ENCODE measurements around the gene CDKN2A. TPM values are rescaled to one million over a fixed set of nuclear protein-coding genes. Genes with fewer than 3 reads are reported as not detected.

CDKN2A gene
- total RNA-seq, 1 experiment from 2014 or later, result 107 TPM

- H3K27ac ChIP-seq, result no peak overlapping the region
- H3K4me3 ChIP-seq, result no peak overlapping the region
- no peak for DNase-seq
- H3K36me3 ChIP-seq, result peaks cover 4% of the 10 kb centered on the region; the same call in 1 of the 2 replicates
- no peaks in the 10 kb centered on the region for H3K4me1 ChIP-seq
- H3K27me3 ChIP-seq, result no peaks in the 10 kb centered on the region
- no peaks in the 10 kb centered on the region for H3K9me3 ChIP-seq (replicated peaks)
Observed at GRCh38 chr9:22028394-22028793, 34.2 kb upstream of the CDKN2A start.

GRCh38 chr9:22026696-22027095 lies 32.5 kb upstream of the CDKN2A start:
- Histone ChIP-seq H3K27ac (no peak overlapping the region), H3K4me3 (no peak overlapping the region), H3K27me3 (no peaks in the 10 kb centered on the region), H3K36me3 (no peaks in the 10 kb centered on the region), H3K9me3 (replicated peaks) (peaks cover 5% of the 10 kb centered on the region; the same call in 1 of the 2 replicates), H3K4me1 (no peaks in the 10 kb centered on the region)
- no peak for DNase-seq

- H3K27me3 ChIP-seq, result no peaks in the 10 kb centered on the region
- H3K4me1 ChIP-seq, result no peaks in the 10 kb centered on the region
- H3K4me3 ChIP-seq, result no peak overlapping the region
- DNase-seq, result no peak
- no peak overlapping the region for H3K27ac ChIP-seq
- H3K9me3 ChIP-seq (replicated peaks), result peaks cover 5% of the 10 kb centered on the region
- H3K36me3 ChIP-seq, result 0 out of 2 replicates have a peak, but pooled peaks cover 2% of the 10 kb centered on the region
Observed at GRCh38 chr9:22022396-22022795, 28.2 kb upstream of the CDKN2A start.

GRCh38 chr9:22010866-22011625 lies 16.9 kb upstream of the CDKN2A start:
- no peaks in the 10 kb centered on the region for H3K27me3 ChIP-seq
- H3K9me3 ChIP-seq (replicated peaks), result no peaks in the 10 kb centered on the region; the same call in 1 of the 2 replicates
- H3K36me3 ChIP-seq, result peaks cover 2% of the 10 kb centered on the region; the same call in 1 of the 2 replicates
- no peak overlapping the region for H3K4me3 ChIP-seq
- H3K4me1 ChIP-seq, result peaks cover 2% of the 10 kb centered on the region; the same call in 1 of the 2 replicates
- peak; percentile 49 to 59 for DNase-seq
- H3K27ac ChIP-seq, result no peak overlapping the region

- Histone ChIP-seq H3K27me3 (no peaks in the 10 kb centered on the region), H3K4me3 (peak overlapping the region; percentile 60), H3K4me1 (peaks cover 2% of the 10 kb centered on the region; the same call in 1 of the 2 replicates), H3K36me3 (peaks cover 2% of the 10 kb centered on the region; the same call in 1 of the 2 replicates), H3K27ac (no peak overlapping the region), H3K9me3 (replicated peaks) (no peaks in the 10 kb centered on the region)
- no peak for DNase-seq
Observed at GRCh38 chr9:22009506-22009867, 15.3 kb upstream of the CDKN2A start.

- peaks cover 2% of the 10 kb centered on the region; the same call in 1 of the 2 replicates for H3K4me1 ChIP-seq
- DNase-seq, result peak; percentile 94 to 95
- peaks cover 2% of the 10 kb centered on the region; the same call in 1 of the 2 replicates for H3K36me3 ChIP-seq
- H3K27me3 ChIP-seq, result no peaks in the 10 kb centered on the region
- peak within 1 kb of the TSS; percentile 60 for H3K4me3 ChIP-seq
- peak within 1 kb of the TSS; percentile 19; the same call in 1 of the 2 replicates for H3K27ac ChIP-seq
- no peaks in the 10 kb centered on the region for H3K9me3 ChIP-seq (replicated peaks)
Observed at GRCh38 chr9:22008717-22009505, 14.7 kb upstream of the CDKN2A start, which contains the start of gene CDKN2B. CDKN2B (minus strand) TSS chr9:22009305; CDS start chr9:22008953, 352 bp downstream.

- Histone ChIP-seq H3K27me3 (no peaks in the 10 kb centered on the region), H3K27ac (no peak overlapping the region), H3K9me3 (replicated peaks) (no peaks in the 10 kb centered on the region), H3K36me3 (peaks cover 2% of the 10 kb centered on the region; the same call in 1 of the 2 replicates), H3K4me3 (peak overlapping the region; percentile 60), H3K4me1 (peaks cover 2% of the 10 kb centered on the region; the same call in 1 of the 2 replicates)
- no peak for DNase-seq
Observed at GRCh38 chr9:22008384-22008716, 14.2 kb upstream of the CDKN2A start.

GRCh38 chr9:22005702-22006606 lies 11.8 kb upstream of the CDKN2A start:
- no peak overlapping the region for H3K4me3 ChIP-seq
- H3K9me3 ChIP-seq (replicated peaks), result no peaks in the 10 kb centered on the region
- no peak overlapping the region for H3K27ac ChIP-seq
- no peak for DNase-seq
- H3K36me3 ChIP-seq, result no peaks in the 10 kb centered on the region; the same call in 1 of the 2 replicates
- H3K27me3 ChIP-seq, result no peaks in the 10 kb centered on the region
- peaks cover 2% of the 10 kb centered on the region; the same call in 1 of the 2 replicates for H3K4me1 ChIP-seq

GRCh38 chr9:22005021-22005701 lies 11.0 kb upstream of the CDKN2A start:
- no peaks in the 10 kb centered on the region for H3K9me3 ChIP-seq (replicated peaks)
- no peaks in the 10 kb centered on the region; the same call in 1 of the 2 replicates for H3K36me3 ChIP-seq
- H3K27me3 ChIP-seq, result no peaks in the 10 kb centered on the region
- DNase-seq, result no peak
- H3K27ac ChIP-seq, result no peak overlapping the region
- H3K4me1 ChIP-seq, result peaks cover 2% of the 10 kb centered on the region; the same call in 1 of the 2 replicates
- no peak overlapping the region for H3K4me3 ChIP-seq

- Histone ChIP-seq H3K4me3 (no peak overlapping the region), H3K36me3 (no peaks in the 10 kb centered on the region; the same call in 1 of the 2 replicates), H3K27ac (no peak overlapping the region), H3K4me1 (peaks cover 7% of the 10 kb centered on the region; the same call in 1 of the 2 replicates), H3K9me3 (replicated peaks) (no peaks in the 10 kb centered on the region), H3K27me3 (no peaks in the 10 kb centered on the region)
- DNase-seq, result no peak
Observed at GRCh38 chr9:22002038-22002437, 7.8 kb upstream of the CDKN2A start.

- Histone ChIP-seq H3K4me1 (peaks cover 10% of the 10 kb centered on the region; the same call in 1 of the 2 replicates), H3K27me3 (no peaks in the 10 kb centered on the region), H3K27ac (no peak overlapping the region), H3K36me3 (no peaks in the 10 kb centered on the region; the same call in 1 of the 2 replicates), H3K9me3 (replicated peaks) (no peaks in the 10 kb centered on the region), H3K4me3 (no peak overlapping the region)
- no peak for DNase-seq
Observed at GRCh38 chr9:21998026-21998425, 3.8 kb upstream of the CDKN2A start.

GRCh38 chr9:21997480-21997879 lies 3.3 kb upstream of the CDKN2A start:
- Histone ChIP-seq H3K4me1 (peaks cover 10% of the 10 kb centered on the region; the same call in 1 of the 2 replicates), H3K27ac (no peak overlapping the region), H3K4me3 (no peak overlapping the region), H3K9me3 (replicated peaks) (no peaks in the 10 kb centered on the region), H3K36me3 (no peaks in the 10 kb centered on the region; the same call in 1 of the 2 replicates), H3K27me3 (no peaks in the 10 kb centered on the region)
- no peak for DNase-seq

GRCh38 chr9:21996858-21997257 lies 2.7 kb upstream of the CDKN2A start:
- no peaks in the 10 kb centered on the region for H3K9me3 ChIP-seq (replicated peaks)
- no peaks in the 10 kb centered on the region; the same call in 1 of the 2 replicates for H3K36me3 ChIP-seq
- peak overlapping the region; percentile 96 for H3K4me3 ChIP-seq
- H3K27ac ChIP-seq, result no peak overlapping the region
- H3K4me1 ChIP-seq, result peaks cover 10% of the 10 kb centered on the region; the same call in 1 of the 2 replicates
- no peak for DNase-seq
- H3K27me3 ChIP-seq, result no peaks in the 10 kb centered on the region

Measured in SJCRH30 (cell line).